Measurements from ENCODE around the gene KCND2.
"Not testable (repeated sequence)": the region's sequence is repeated elsewhere in the genome, so short reads cannot be mapped to it uniquely, and the experiment has no call there.

Gene KCND2

GRCh38 chr7:120502825-120503224, 229.8 kb downstream of the KCND2 start:
- FAIRE-seq = no peak

DNA sequence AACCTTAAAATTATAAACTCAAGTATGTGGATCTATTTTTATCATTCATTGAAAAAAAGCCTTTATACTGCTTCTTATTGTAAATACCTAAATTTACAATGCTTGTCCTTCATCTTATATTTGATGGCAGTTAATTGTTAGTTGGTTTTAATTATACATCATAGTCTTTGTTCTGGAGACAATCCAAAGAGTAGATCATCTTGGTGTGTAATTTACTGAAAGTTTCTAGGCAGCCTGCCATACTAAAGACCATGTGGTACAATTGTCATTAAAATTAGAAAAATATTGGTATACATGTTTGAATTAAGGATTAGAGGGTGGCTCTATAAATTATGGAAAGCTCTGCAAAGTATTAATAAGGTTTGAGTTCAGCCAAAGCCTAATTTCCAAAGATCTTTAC, 231.4 kb downstream of the KCND2 start:
- FAIRE-seq = peak; percentile 21

DNA sequence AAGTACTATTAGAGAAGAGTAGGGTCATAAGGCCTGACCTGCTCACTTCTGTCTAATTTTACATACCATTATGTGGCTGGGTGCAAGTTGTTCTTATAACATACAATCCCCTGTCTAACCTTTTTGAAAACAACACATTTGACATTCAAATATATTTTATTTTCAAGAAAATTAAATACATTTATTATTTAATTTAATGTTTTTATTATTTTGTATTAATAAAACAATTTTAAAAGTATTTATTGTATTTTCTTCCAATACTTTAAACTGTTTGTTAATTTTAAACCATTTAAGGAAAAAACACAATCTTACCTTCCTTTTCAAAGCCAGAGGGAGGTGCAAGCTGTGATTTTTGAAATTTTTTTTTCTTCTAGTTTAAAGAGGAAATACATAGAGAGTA, 232.8 kb downstream of the KCND2 start:
- peak; percentile 91 for FAIRE-seq

DNA sequence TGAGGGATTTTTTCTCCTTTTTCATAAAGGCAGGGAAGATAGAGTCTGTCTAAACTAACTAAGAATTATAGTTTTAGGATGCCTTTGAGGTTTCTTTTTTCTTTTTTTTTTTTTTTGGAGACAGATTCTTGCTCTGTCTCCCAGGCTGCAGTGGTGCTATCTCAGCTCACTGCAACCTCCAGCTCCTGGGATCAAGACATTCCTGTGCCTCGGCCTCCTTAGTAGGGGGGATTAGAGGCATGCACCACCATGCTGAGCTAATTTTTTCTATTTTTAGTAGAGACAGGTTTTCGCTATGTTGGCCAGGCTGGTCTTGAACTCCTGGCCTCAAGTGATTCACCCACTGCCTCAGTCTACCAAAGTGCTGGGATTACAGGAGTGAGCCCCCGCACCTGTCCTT, 239.7 kb downstream of the KCND2 start:
- FAIRE-seq = no peak

- FAIRE-seq = no peak
Measured at GRCh38 chr7:120519224-120519623, 246.2 kb downstream of the KCND2 start.

DNA sequence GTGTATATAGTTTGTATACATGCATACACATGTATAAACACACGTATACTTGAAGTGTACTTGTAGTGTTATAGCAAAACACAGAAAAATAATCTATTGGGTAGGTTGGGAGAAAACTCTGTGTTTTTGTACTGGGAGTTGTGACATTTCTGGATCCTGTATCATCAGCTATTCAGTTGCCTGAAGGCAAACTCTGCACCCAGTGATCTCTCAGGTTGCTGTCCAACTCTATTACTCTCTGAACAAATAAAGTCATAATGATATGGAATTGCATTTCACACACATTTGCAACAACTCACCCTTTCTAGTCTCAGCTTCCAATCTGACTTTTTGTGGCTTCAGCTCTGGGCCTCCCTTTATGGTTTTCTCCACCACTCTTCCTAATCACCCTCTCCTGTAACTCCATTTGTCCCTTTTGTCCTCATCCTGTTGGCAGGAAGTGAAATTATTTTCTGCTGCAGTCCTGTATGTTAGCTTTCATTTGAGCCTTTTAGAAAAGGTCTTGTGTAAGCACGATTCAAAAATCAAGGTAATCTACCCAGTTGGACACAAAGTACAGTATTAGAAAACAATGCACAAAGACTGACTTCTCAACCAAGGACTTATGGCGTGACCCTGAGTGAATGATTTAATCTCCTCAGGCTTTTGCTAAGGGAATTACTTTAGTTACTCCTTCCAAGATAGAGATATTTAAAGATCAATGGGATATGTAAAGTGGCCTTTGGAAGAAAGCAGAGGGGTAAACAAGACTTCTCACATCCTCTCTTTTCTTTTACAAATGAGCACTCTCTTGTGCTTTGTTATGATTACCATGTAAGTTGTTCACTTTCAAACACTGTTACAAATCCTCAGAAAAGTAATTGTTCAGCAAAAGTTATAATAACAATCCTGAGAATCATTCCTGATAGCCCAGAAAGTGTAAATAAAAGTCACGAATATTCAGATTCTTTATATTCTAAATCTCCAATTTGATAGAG, 249.1 kb downstream of the KCND2 start:
- FAIRE-seq = no peak

DNA sequence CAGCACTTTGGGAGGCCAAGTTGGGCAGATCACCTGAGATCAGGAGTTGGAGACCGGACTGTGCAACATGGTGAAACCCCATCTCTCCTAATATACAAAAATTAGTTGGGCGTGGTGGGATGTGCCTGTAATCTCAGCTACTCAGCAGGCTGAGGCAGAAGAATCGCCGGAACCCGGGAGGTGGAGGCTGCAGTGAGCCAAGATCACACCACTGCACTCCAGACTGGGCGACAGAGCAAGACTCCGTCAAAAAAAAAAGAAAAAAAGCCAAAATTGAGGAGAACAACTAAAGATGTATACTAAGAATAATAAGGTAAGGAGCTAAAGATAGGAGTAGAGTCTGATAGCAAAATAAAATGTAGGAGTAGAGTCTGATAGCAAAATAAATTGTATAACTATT, 251.0 kb downstream of the KCND2 start:
- FAIRE-seq = no peak

GRCh38 chr7:120526902-120527509, 254.0 kb downstream of the KCND2 start:
- no peak for FAIRE-seq

- FAIRE-seq = no peak
Measured at GRCh38 chr7:120529736-120530135, 256.8 kb downstream of the KCND2 start.

- FAIRE-seq = no peak
Measured at GRCh38 chr7:120538335-120538734, 265.4 kb downstream of the KCND2 start.

DNA sequence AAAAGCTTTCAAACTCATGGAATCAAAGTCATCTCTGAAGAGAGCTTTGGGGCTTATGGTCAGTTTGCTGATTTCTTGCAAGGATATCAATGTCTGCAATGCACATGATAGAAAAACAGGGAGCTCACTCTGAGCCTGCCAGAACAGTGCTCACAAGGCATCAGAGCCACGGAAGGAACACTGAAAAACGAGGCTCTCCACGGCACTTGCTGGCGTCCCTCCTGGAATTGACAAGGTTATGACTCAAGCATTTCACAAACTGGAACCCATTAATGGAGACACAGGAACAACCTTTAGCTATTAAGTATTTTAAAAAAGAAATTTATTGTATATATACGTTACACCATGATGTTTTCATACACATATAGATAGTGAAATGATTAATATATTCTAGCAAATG, 266.3 kb downstream of the KCND2 start:
- FAIRE-seq = no peak

DNA sequence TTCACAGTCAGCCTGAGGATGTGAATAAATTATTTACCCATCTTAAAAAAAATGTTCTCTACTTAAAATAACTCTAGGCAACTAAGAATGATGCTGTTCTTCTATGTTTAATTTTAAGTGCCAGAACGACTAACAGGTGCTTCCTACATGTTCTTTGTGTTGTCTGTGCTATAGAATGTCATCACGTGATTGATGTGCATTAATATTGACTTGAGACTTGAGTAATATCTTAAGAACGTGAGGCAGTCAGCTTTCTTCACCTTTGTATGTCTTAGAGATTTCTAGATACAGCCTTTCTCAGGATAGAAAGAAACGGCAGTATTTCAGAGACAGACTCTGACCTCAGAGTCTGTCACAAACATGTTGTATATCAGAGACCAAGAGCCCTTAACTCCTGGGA, 274.6 kb downstream of the KCND2 start:
- FAIRE-seq = no peak

DNA sequence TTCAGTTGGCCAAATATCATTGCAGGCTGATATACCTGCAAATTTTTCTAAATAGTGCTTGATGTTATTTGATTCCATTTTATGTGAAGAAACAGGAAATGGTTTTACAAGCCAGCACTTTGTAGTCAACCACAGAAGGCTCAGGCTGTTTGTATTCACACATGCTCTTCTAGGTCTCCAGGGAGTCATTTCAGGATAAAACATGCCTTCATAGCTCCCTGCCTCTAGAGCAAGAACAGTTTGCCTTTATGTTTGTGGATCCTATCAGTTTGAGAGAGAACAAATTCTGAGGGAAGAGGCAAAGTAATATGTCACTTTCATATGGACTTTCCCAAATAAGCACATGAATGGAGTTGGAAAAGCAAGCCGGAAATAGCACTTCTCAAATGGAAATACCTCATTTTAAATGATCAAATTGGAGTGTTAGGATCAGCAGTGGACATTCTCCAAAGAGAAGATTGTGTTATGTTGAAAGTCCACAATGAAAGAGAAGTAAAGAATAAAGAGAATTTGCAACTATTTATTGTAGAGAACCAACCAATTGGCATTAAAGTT, 277.6 kb downstream of the KCND2 start:
- no peak for FAIRE-seq

GRCh38 chr7:120553491-120553890, 280.5 kb downstream of the KCND2 start:
- no peak for FAIRE-seq

- peak; percentile 78 for FAIRE-seq
Measured at GRCh38 chr7:120554960-120555571, 282.1 kb downstream of the KCND2 start.

DNA sequence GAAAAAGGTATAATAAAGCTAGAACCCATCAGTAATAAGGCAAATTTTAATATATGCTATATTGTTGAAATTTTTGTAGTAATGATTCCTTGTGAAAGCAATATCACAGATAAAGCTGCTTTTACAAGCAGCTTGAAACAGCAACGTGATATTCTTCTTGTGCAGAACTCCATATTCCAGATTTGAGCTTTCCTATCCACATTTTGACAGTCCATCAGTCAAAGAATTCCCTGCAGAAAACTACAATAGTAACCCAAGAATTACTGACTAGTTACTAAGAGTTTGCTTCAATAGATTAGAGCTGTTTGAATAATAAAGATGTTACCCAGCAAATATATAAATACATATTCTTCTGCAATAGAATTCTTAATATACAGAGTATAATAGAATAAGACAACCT, 291.2 kb downstream of the KCND2 start:
- FAIRE-seq = no peak

GRCh38 chr7:120567204-120567603, 294.2 kb downstream of the KCND2 start:
- no peak for FAIRE-seq

GRCh38 chr7:120578657-120579056, 305.7 kb downstream of the KCND2 start:
- not testable (repeated sequence) for FAIRE-seq

DNA sequence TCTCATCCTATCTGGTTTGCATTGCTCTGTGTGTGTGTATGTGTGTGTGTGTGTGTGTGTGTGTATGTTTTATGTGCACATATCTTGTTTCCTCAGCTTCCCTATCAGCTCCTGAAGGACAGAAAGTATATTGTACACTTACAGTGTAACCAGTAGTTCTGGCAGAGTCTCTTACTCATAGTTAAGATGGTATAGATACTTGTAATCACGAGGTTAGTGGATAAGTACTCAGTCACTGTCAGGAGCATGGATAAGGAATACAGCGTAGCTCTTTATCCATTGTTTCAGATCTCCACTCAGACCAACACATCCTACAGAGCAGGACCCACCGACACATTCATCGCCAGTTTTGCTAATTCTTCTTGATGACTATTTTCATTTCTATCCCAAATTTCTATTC, 309.9 kb downstream of the KCND2 start:
- FAIRE-seq = no peak

DNA sequence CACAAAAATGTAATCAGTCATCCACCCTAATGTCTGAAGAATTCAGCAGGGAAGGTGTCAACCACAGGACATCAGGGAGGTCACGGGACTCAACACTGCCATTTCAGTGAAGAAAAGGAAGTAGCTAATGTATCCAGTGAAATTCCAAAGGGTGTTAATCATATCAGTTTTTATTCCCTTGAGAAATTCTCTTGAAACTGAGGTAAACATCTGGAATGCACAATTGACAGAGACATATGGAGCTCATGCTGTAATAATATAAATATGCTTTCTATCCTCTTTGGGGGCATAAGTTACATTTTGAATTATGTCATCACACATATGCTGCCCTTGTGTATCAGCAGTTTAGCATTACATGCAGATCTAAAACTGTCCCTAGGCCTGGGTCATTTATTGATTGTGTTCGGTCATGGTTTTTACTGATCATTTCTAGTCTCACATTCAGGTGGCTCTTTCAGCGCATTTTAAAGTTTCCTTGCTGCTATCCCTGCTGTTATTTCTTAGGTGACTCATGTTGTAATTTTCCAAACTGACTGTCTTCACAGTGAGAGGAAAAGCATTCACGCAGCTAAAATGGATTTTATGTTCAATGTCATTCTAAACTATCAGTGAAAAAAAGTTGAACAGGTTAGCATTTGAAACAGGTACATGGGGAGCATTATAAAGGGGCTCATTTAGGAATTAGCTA, 311.1 kb downstream of the KCND2 start:
- FAIRE-seq = no peak

- FAIRE-seq = peak; percentile 62
Measured at GRCh38 chr7:120586571-120586970, 313.6 kb downstream of the KCND2 start.

- FAIRE-seq = no peak
Measured at GRCh38 chr7:120587243-120587642, 314.3 kb downstream of the KCND2 start.

DNA sequence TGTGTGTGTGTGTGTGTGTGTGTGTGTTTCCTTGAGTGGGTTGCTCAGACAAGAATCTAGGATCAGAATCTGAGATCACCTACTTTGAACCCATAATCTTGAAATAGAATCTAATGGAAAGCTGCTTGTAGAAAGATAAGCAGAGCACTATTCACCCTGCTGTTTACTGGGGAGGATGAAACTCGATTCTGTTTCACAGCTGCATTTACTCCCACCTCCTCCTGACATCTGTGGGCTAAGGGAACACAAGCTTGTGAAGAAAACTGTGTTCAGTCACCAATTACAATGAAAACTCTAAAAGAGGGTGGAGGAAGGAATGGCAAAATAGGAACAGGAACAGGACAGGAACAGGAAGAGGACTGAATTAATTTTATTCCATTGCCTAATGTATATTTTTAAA, 315.4 kb downstream of the KCND2 start:
- no peak for FAIRE-seq
